HL-60 (cell line): ENCODE results near the gene ZNF546.
A peak's percentile ranks its signal among the peaks of the same experiment; 100 is the strongest.

Experiments used
- DNase-seq, 2 experiments: peaks; one replicate each; pipeline ENCODE4 v3.0.0-alpha.2; 2010 to 2020; ENCODE audit warnings: low read depth in 1 of 2, low spot score in 1 of 2
- H3K27ac ChIP-seq: fragments of 250-450 bp; sonication (Bioruptor Pico); replicated peaks from 2 replicates; pipeline ENCODE4 v1.5.1; 2020; ENCODE audit warnings: mild to moderate bottlenecking, moderate library complexity
- H3K27me3 ChIP-seq: fragments of 250-450 bp; sonication (Bioruptor Pico); 2 replicates; pipeline ENCODE4 v1.5.1; 2021; ENCODE audit warnings: mild to moderate bottlenecking, moderate library complexity; ENCODE audit not compliant: insufficient read depth, poor library complexity, severe bottlenecking
- H3K4me3 ChIP-seq: replicated peaks from 2 replicates; pipeline ENCODE4 v1.5.1; 2011; ENCODE audit warnings: mild to moderate bottlenecking, control low read depth, low read length; ENCODE audit not compliant: insufficient read depth
- GABPA ChIP-seq: IDR thresholded peaks from 2 replicates; pipeline ENCODE4 v1.6.1; 2012; ENCODE audit warnings: low read depth
- POLR2AphosphoS5 ChIP-seq: IDR thresholded peaks from 2 replicates; pipeline ENCODE4 v1.6.1; 2012; ENCODE audit warnings: low read depth
- SPI1 ChIP-seq: IDR thresholded peaks from 2 replicates; pipeline ENCODE4 v1.6.1; 2012; ENCODE audit warnings: low read depth, mild to moderate bottlenecking, borderline replicate concordance
- TF ChIP-seq, protein P1 (sequence below): IDR thresholded peaks from one replicate; pipeline ENCODE4 v1.5.1; 2011; ENCODE audit warnings: low read length, control low read depth, inconsistent platforms; ENCODE audit not compliant: insufficient read depth
- TF ChIP-seq, protein P2 (sequence below): IDR thresholded peaks from 2 replicates; pipeline ENCODE4 v1.6.1; 2012; ENCODE audit warnings: low read depth; ENCODE audit not compliant: insufficient replicate concordance

Gene ZNF546

DNA sequence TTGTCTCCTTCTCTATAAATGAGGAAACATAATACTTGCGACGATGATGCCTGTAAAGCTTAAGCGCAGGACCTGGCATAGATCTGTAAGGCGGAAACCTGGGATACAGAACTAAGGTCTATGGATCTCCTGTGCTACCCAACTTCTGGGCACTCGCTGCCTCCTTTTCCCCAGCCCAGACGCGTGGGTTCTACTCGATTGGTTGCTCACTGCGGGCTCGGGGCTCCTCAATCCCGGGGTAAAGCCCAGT, 26.5 kb upstream of the ZNF546 start:
- peak overlapping the region; percentile 79 for H3K4me3 ChIP-seq
- DNase-seq, result peak in 1 of 2 experiments; percentile 58
- no peaks in the 10 kb centered on the region for H3K27me3 ChIP-seq
- peak overlapping the region; percentile 70 for H3K27ac ChIP-seq
- TF ChIP-seq POLR2AphosphoS5 (no peak), GABPA (no peak)
- TF ChIP-seq, protein P1, sequence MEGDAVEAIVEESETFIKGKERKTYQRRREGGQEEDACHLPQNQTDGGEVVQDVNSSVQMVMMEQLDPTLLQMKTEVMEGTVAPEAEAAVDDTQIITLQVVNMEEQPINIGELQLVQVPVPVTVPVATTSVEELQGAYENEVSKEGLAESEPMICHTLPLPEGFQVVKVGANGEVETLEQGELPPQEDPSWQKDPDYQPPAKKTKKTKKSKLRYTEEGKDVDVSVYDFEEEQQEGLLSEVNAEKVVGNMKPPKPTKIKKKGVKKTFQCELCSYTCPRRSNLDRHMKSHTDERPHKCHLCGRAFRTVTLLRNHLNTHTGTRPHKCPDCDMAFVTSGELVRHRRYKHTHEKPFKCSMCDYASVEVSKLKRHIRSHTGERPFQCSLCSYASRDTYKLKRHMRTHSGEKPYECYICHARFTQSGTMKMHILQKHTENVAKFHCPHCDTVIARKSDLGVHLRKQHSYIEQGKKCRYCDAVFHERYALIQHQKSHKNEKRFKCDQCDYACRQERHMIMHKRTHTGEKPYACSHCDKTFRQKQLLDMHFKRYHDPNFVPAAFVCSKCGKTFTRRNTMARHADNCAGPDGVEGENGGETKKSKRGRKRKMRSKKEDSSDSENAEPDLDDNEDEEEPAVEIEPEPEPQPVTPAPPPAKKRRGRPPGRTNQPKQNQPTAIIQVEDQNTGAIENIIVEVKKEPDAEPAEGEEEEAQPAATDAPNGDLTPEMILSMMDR, result no peak
- TF ChIP-seq, protein P2, sequence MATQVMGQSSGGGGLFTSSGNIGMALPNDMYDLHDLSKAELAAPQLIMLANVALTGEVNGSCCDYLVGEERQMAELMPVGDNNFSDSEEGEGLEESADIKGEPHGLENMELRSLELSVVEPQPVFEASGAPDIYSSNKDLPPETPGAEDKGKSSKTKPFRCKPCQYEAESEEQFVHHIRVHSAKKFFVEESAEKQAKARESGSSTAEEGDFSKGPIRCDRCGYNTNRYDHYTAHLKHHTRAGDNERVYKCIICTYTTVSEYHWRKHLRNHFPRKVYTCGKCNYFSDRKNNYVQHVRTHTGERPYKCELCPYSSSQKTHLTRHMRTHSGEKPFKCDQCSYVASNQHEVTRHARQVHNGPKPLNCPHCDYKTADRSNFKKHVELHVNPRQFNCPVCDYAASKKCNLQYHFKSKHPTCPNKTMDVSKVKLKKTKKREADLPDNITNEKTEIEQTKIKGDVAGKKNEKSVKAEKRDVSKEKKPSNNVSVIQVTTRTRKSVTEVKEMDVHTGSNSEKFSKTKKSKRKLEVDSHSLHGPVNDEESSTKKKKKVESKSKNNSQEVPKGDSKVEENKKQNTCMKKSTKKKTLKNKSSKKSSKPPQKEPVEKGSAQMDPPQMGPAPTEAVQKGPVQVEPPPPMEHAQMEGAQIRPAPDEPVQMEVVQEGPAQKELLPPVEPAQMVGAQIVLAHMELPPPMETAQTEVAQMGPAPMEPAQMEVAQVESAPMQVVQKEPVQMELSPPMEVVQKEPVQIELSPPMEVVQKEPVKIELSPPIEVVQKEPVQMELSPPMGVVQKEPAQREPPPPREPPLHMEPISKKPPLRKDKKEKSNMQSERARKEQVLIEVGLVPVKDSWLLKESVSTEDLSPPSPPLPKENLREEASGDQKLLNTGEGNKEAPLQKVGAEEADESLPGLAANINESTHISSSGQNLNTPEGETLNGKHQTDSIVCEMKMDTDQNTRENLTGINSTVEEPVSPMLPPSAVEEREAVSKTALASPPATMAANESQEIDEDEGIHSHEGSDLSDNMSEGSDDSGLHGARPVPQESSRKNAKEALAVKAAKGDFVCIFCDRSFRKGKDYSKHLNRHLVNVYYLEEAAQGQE, result no peak

DNA sequence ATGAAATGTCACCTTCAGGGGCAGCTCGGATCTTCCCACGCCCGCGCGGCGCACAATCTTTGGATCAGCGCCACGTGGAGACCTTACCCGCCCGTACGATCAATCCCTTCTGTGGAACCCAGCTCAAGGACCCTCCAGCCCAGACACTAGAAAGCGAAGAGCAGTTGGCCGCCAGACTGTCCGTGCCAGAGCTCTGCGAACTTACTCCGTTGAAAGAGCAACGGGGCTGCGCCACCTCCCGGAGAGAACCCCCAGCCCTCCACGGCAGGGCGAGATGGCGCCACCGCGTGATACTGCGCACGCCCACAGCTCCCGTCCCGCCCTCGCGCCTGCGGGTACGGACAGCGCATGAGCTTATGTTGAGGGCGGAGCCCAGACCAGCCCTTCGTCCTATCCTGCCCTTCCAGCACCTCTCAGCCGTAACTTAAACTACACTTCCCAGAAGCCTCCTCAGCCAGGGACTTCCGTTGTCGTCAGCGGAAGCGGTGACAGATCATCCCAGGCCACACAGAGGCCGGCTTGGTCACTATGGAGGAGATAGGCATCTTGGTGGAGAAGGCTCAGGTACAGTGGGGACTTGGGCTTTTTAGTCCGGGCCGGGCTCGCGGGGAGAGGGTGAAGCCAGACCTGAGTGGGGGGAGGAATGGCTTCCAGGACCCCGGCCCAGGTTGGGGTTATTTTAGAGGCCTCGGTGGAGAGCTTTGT, 26.0 kb upstream of the ZNF546 start, which contains the start of gene PSMC4:
Gene PSMC4 (plus strand): TSS at position 491 of the 705 bp plus-strand sequence. CDS start 38 bp downstream, at position 529.
- peak within 1 kb of the TSS; percentile 70 for H3K27ac ChIP-seq
- TF ChIP-seq, protein P1, result peak; percentile 59
- TF ChIP-seq SPI1 (no peak; the same call in 1 of the 2 replicates), GABPA (peak; percentile 95), POLR2AphosphoS5 (peak; percentile 83)
- TF ChIP-seq, protein P2, result peak; percentile 39
- H3K27me3 ChIP-seq, result no peaks in the 10 kb centered on the region
- peak; percentile 98 for DNase-seq
- H3K4me3 ChIP-seq, result peak within 1 kb of the TSS; percentile 80

DNA sequence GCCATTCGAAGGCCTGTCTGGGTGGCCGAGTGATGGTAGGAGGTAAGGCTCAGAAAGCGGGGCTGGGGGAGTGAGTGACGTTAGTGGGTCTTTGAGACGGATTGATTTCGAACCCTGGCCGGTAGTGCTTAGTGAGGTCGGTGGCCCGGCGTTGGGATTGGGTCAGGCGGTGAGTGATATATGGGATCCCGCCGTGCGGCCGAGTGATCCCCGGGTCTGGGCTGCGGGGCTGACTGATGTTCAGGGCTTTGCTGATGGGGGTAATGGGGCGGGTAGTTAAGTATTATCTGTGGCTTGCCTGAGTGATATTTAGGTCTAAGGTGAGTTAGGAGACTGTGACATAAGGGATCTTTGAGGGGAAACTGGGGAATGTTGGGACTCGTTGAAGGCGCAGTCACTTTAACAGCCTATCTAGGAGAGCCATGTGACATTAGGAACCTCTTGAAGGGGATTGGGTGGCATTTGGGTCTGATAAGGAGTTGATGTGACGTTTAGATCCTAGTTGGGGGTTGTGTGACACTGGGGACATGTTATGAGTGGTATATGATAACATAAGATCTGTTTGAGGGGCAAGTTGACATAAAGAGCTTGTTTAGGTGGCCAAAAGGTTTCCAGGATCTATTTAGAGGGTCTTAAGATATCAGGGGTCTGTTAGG, 25.4 kb upstream of the ZNF546 start:
- Histone ChIP-seq H3K4me3 (peak overlapping the region; percentile 80), H3K27ac (peak overlapping the region; percentile 62), H3K27me3 (no peaks in the 10 kb centered on the region)
- no peak for TF ChIP-seq GABPA
- TF ChIP-seq SPI1, result no peak
- TF ChIP-seq, protein P1, result no peak
- TF ChIP-seq, protein P2, result no peak
- no peak for TF ChIP-seq POLR2AphosphoS5
- no peak for DNase-seq
